Duodenal mucosa (tissue), 2 donors: ENCODE measurements around the gene VPS18.

ENCODE experiments used
- H3K27ac ChIP-seq: one replicate; pipeline ENCODE4 v1.7.0; 2013; ENCODE audit warnings: low read depth, low read length
- H3K27me3 ChIP-seq, 2 donors: one replicate each; pipeline ENCODE4 v1.7.0; 2013; ENCODE audit warnings: low read length in 2 of 2, control low read depth in 1 of 2; ENCODE audit not compliant: insufficient read depth in 2 of 2, control insufficient read depth in 1 of 2
- H3K36me3 ChIP-seq, 2 donors: one replicate each; pipeline ENCODE4 v1.7.0; 2013; ENCODE audit warnings: low read length in 2 of 2, control low read depth in 1 of 2; ENCODE audit not compliant: insufficient read depth in 2 of 2, control insufficient read depth in 1 of 2
- H3K4me1 ChIP-seq, 2 donors: one replicate each; pipeline ENCODE4 v1.7.0; 2013; ENCODE audit warnings: low read length in 2 of 2, control low read depth in 1 of 2; ENCODE audit not compliant: insufficient read depth in 2 of 2, control insufficient read depth in 1 of 2
- H3K4me3 ChIP-seq, 2 donors: one replicate each; pipeline ENCODE4 v1.7.0; 2013; ENCODE audit warnings: low read length in 2 of 2, low read depth in 1 of 2
- H3K9ac ChIP-seq, 2 donors: one replicate each; pipeline ENCODE4 v1.7.0; 2013; ENCODE audit warnings: low read length in 2 of 2, low read depth in 1 of 2
- H3K9me3 ChIP-seq, 2 donors: one replicate each; pipeline ENCODE4 v1.7.0; 2013; ENCODE audit warnings: low read length in 2 of 2, control low read depth in 1 of 2; ENCODE audit not compliant: control insufficient read depth in 1 of 2

The VPS18 gene

GRCh38 chr15:40870716-40871115 lies 23.5 kb upstream of the VPS18 start:
- Histone ChIP-seq H3K4me3 (no peak overlapping the region), H3K9ac (no peak overlapping the region), H3K36me3 (no peaks in the 10 kb centered on the region), H3K27ac (no peak overlapping the region), H3K9me3 (no peaks in the 10 kb centered on the region), H3K4me1 (peaks cover 12 to 22% of the 10 kb centered on the region in 2 donors), H3K27me3 (no peaks in the 10 kb centered on the region)

DNA sequence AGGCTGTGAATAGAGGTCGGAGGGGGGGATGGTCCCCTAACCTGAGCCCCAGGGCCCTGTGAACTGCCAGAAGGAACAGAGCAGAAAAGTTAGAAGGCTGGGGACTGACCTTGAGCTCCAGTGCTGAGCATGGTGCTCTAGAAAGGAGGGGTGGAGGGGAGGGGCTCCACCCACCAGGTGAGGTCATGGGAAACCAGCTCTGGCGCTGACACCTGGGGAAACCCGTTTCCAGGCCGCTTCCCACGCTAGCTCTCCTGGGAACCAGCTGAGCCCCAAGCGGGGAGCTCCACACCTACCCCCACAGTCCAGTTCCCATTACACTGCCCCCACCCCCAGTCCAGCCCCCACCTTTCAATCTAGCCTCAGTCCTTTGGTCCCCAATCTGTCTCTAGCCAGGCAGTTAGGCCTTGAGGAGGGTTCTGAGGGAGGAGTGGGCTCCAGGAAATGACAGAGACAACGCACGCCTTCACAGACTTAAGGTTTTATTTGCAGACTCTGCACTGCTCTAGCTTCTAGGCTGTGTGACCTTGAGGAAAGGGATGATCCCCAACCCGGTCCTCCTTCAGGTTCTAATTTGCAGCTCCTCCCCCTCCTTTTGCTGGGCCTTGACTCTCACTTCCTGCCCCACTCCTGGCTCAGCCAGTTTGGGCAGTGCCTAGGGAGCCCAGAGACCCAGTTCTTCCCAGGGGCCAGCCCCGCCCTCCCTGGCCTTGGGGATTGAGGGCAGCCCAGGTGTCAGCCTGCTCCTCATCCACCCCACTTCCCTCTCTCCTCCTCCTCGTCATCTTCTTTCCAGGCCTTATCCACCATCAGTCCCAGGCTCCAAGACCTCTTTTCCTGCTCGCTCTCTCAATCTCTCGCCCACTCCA lies 22.3 kb upstream of the VPS18 start:
- no peak overlapping the region for H3K9ac ChIP-seq

DNA sequence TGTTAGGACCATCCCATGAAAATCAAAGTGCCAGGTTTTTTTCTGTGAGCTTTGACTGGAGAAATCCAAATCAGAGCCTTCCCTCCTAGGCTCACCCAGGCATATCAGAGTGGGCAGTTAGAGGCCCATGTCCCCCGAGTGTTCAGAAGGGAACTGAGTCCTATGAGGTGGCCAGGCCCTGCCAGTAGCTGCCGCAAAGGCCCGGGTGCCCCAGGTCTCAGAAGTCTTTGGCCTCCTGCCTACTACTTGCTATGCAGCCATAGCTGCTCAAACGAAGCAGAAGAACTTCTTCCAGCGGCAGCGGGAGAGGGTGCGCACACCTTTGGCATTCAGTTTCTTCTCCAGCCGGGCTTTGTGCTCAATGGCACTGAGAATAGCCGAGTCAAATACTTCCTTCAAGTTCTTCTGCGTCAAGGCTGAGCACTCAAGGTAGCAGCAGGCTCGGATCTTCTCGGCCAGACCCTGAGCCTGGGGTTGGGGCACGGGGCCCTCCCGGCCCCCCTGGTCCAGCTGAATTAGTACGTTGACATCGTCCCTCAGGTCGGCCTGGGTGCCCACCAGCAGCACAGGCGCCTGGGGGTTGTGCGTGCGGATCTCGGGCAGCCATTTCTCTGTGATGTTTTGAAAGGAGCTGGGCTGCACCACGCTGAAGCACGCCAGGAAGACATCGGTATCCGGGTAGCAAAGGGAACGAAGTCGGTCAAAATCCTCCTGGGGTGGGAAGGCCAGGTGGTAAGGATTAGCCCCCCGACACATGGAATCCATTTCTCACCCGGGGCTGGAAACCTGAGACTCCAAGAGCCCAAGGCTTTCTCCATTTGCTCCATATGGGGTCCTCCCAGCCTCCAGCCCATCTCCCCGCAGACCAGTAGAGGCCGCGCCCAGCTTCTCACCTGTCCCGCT lies 21.2 kb upstream of the VPS18 start:
- Histone ChIP-seq H3K4me3 (peak overlapping the region; percentile 61 to 62), H3K27ac (no peak overlapping the region)

More for the DNA sequence above, 22.3 kb upstream of the VPS18 start:
- peaks cover 12 to 17% of the 10 kb centered on the region in 2 donors for H3K4me1 ChIP-seq
- no peak overlapping the region for H3K27ac ChIP-seq
- no peaks in the 10 kb centered on the region for H3K27me3 ChIP-seq
- H3K36me3 ChIP-seq = no peaks in the 10 kb centered on the region
- no peaks in the 10 kb centered on the region for H3K9me3 ChIP-seq
- no peak overlapping the region for H3K4me3 ChIP-seq

GRCh38 chr15:40873694-40874561 lies 20.3 kb upstream of the VPS18 start, which contains the start of gene RHOV:
Gene RHOV (minus strand): TSS chr15:40874234. CDS start chr15:40874139, 95 bp downstream.
- H3K36me3 ChIP-seq = no peaks in the 10 kb centered on the region
- no peak within 1 kb of the TSS for H3K27ac ChIP-seq
- no peaks in the 10 kb centered on the region for H3K9me3 ChIP-seq
- no peaks in the 10 kb centered on the region for H3K27me3 ChIP-seq
- H3K4me3 ChIP-seq = peak within 1 kb of the TSS; percentile 61 to 62
- peak within 1 kb of the TSS in 1 of 2 donors; percentile 32 for H3K9ac ChIP-seq
- peaks cover 12 to 17% of the 10 kb centered on the region in 2 donors for H3K4me1 ChIP-seq

More for the DNA sequence above, 21.2 kb upstream of the VPS18 start:
- Histone ChIP-seq H3K9ac (no peak overlapping the region), H3K4me1 (peaks cover 12 to 17% of the 10 kb centered on the region in 2 donors), H3K9me3 (no peaks in the 10 kb centered on the region), H3K36me3 (no peaks in the 10 kb centered on the region), H3K27me3 (no peaks in the 10 kb centered on the region)

DNA sequence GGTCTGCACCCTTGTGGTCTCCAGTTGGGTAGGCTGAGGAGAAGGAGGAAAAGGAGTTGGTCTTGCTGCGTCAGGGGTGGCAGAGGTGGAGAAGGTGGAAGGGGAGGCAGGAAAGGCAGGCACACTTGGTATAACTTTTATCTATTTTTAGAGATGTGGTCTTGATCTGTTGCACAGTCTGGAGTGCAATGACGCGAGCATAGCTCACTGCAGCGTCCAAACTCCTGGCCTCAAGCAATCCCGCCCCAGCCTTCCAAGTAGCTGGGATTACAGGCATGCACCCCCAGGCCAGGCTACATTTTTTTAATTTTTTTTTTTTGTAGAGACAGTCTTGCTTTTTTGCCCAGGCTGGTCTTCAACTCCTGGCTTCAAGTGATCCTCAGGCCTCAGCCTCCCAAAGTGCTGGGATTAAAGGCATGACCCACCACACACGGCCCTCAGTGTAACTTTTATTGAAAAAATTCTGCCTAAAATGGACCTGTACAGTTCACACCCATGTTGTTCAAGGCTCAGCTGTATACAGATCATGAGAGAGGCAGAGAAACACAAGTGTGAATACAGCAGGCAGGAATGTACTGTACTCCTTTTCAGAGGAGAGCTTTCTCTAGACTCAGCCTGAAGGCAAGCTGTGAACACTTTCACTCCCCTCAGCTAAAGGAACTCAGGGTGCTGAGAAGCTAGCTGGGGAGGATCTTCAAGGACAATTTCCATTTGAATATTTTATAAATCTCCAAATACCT lies 18.1 kb upstream of the VPS18 start:
- peaks cover 12 to 23% of the 10 kb centered on the region in 2 donors for H3K4me1 ChIP-seq
- H3K36me3 ChIP-seq = no peaks in the 10 kb centered on the region
- no peaks in the 10 kb centered on the region for H3K9me3 ChIP-seq
- H3K27ac ChIP-seq = no peak overlapping the region
- H3K27me3 ChIP-seq = no peaks in the 10 kb centered on the region
- no peak overlapping the region for H3K4me3 ChIP-seq
- H3K9ac ChIP-seq = no peak overlapping the region

DNA sequence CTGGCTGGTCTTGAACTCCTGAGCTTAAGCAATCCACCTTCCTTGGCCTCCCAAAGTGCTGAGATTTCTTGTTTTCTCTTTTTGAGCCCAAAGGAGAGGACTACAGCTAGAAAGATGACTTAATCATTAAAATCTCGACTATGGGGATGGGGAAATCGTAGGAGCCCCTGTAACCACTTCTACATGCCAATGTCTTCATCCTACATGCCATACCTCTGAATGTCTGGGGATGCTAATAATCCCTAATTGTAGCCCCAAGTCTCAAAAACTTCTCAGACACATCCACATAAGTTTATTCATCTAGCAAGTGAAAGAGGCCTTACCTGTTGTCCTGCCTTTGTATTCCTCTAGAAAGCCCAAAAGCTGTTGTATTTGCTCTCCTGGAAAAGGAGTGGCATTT lies 16.6 kb upstream of the VPS18 start:
- H3K4me1 ChIP-seq = peaks cover 0 to 17% of the 10 kb centered on the region in 2 donors
- H3K9me3 ChIP-seq = no peaks in the 10 kb centered on the region
- H3K9ac ChIP-seq = no peak overlapping the region
- no peaks in the 10 kb centered on the region for H3K36me3 ChIP-seq
- H3K4me3 ChIP-seq = no peak overlapping the region
- no peaks in the 10 kb centered on the region for H3K27me3 ChIP-seq
- no peak overlapping the region for H3K27ac ChIP-seq

GRCh38 chr15:40878785-40879184 lies 15.5 kb upstream of the VPS18 start:
- H3K27ac ChIP-seq = no peak overlapping the region
- no peaks in the 10 kb centered on the region for H3K36me3 ChIP-seq
- no peaks in the 10 kb centered on the region for H3K9me3 ChIP-seq
- H3K4me1 ChIP-seq = peaks cover 0 to 10% of the 10 kb centered on the region in 2 donors
- H3K9ac ChIP-seq = no peak overlapping the region
- no peaks in the 10 kb centered on the region for H3K27me3 ChIP-seq
- H3K4me3 ChIP-seq = no peak overlapping the region

GRCh38 chr15:40879609-40880008 lies 14.6 kb upstream of the VPS18 start:
- Histone ChIP-seq H3K4me1 (peaks cover 0 to 6% of the 10 kb centered on the region in 2 donors), H3K36me3 (no peaks in the 10 kb centered on the region), H3K4me3 (no peak overlapping the region), H3K27ac (no peak overlapping the region), H3K9me3 (no peaks in the 10 kb centered on the region), H3K27me3 (no peaks in the 10 kb centered on the region), H3K9ac (no peak overlapping the region)

- Histone ChIP-seq H3K4me3 (no peak overlapping the region), H3K27me3 (no peaks in the 10 kb centered on the region), H3K27ac (no peak overlapping the region), H3K36me3 (no peaks in the 10 kb centered on the region), H3K9ac (no peak overlapping the region), H3K4me1 (peaks cover 0 to 6% of the 10 kb centered on the region in 2 donors), H3K9me3 (no peaks in the 10 kb centered on the region)
Observed at GRCh38 chr15:40881351-40881750, 12.9 kb upstream of the VPS18 start.
